MM.1S (cell line): Measurements from ENCODE around the gene TP53I13.

Experiments
- DNase-seq: peaks from one replicate; pipeline ENCODE4 v3.0.0-alpha.2; 2015
- H2AFZ ChIP-seq: fragments of 300-600 bp; sonication (generic); 2 replicates; pipeline ENCODE4 v1.6.0; 2016; ENCODE audit warnings: antibody characterized with exemption, low read length
- H3F3A ChIP-seq: fragments of 300-600 bp; sonication (generic); 2 replicates; pipeline ENCODE4 v1.6.1; 2016; ENCODE audit warnings: mild to moderate bottlenecking, antibody characterized with exemption, low read length, moderate library complexity, mixed read lengths; ENCODE audit not compliant: insufficient read depth
- H3K27ac ChIP-seq: fragments of 300-600 bp; sonication (generic); 2 replicates; pipeline ENCODE4 v1.5.1; 2016; ENCODE audit warnings: mild to moderate bottlenecking, low read length
- H3K27me3 ChIP-seq: fragments of 300-600 bp; sonication (generic); replicated peaks from 2 replicates; pipeline ENCODE4 v1.6.0; 2016; ENCODE audit warnings: low read length; ENCODE audit not compliant: insufficient read depth
- H3K36me3 ChIP-seq: fragments of 300-600 bp; sonication (generic); replicated peaks from 2 replicates; pipeline ENCODE4 v1.6.1; 2016; ENCODE audit warnings: mild to moderate bottlenecking, low read length, mixed read lengths; ENCODE audit not compliant: insufficient read depth
- H3K4me1 ChIP-seq: fragments of 300-600 bp; sonication (generic); 2 replicates; pipeline ENCODE4 v1.6.1; 2016; ENCODE audit warnings: low read length, mixed read lengths
- H3K4me2 ChIP-seq: fragments of 300-600 bp; sonication (generic); 2 replicates; pipeline ENCODE4 v1.6.0; 2016; ENCODE audit warnings: low read depth, low read length
- H3K4me3 ChIP-seq: fragments of 300-600 bp; sonication (generic); 2 replicates; pipeline ENCODE4 v1.5.1; 2016; ENCODE audit warnings: low read length, mixed read lengths
- H3K79me2 ChIP-seq: fragments of 300-600 bp; sonication (generic); 2 replicates; pipeline ENCODE4 v1.6.1; 2016; ENCODE audit warnings: mixed run types, low read length, mixed read lengths
- H3K9ac ChIP-seq: fragments of 300-600 bp; sonication (generic); 2 replicates; pipeline ENCODE4 v1.6.1; 2016; ENCODE audit warnings: low read length, mixed read lengths
- H3K9me2 ChIP-seq: fragments of 300-600 bp; sonication (generic); replicated peaks from 2 replicates; pipeline ENCODE4 v1.6.1; 2016; ENCODE audit warnings: mild to moderate bottlenecking, low read length, mixed read lengths; ENCODE audit not compliant: insufficient read depth
- H3K9me3 ChIP-seq: fragments of 300-600 bp; sonication (generic); replicated peaks from 2 replicates; pipeline ENCODE4 v1.6.1; 2016; ENCODE audit warnings: mild to moderate bottlenecking, low read length, mixed read lengths; ENCODE audit not compliant: insufficient read depth
- H4K20me1 ChIP-seq: fragments of 300-600 bp; sonication (generic); 2 replicates; pipeline ENCODE4 v1.6.1; 2016; ENCODE audit warnings: mild to moderate bottlenecking, low read length, moderate library complexity, mixed read lengths; ENCODE audit not compliant: insufficient read depth
- EZH2 ChIP-seq: fragments of 300-600 bp; sonication (generic); optimal IDR thresholded peaks from 2 replicates; pipeline ENCODE3; 2017; ENCODE audit warnings: low read depth, mild to moderate bottlenecking, antibody characterized with exemption, low read length, mixed read lengths
- EZH2phosphoT487 ChIP-seq: fragments of 300-600 bp; sonication (generic); IDR thresholded peaks from 2 replicates; pipeline ENCODE4 v1.6.1; 2018; ENCODE audit warnings: antibody characterized with exemption, low read length
- TF ChIP-seq, protein P1 (sequence below): fragments of 300-600 bp; sonication (generic); IDR thresholded peaks from 2 replicates; pipeline ENCODE4 v1.5.1; 2016; ENCODE audit warnings: antibody characterized with exemption, low read length, mixed read lengths

Gene TP53I13

DNA sequence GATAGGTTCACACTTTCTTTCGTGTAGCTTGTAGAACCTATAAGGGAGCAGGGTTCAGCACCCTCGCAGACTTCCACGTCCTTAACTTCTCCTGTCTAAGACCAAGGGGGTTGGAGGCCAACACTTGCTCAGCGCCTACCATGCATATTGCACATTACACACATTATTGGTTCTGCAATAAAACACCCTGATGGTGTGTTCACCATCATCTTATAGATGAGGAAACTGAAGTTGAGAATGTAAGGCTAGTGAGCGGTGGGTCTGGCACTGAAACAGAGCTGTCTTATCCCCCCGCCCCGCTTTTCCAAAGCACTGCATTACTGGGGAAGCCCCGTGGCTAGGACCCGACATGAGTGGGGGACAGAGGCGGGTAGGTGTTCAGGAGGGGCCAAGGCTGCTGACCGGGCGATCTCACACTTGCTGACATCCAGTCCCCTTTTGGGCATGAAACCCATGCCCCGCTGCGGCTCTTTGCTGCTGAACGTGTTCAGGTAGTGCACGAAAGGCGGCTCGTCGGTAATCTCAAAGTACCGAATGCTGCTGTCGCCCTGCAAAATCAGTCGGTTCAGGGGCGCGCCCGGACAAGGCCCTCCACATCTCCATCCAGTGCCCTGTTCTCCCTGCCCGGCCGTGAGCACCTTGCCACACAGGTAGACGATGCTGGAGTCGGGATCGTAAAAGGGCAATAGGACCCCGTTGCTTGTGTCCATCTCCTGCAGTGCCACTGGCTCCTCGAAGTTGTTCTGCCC is 48.0 kb downstream of the TP53I13 start:
- Histone ChIP-seq H3K9me3 (no peaks in the 10 kb centered on the region), H3F3A (peaks cover 11% of the 10 kb centered on the region; the same call in 1 of the 2 replicates), H3K4me2 (peak overlapping the region; percentile 99; the same call in 1 of the 2 replicates), H3K9me2 (no peaks in the 10 kb centered on the region), H3K4me3 (peak overlapping the region; percentile 46; the same call in 1 of the 2 replicates), H4K20me1 (no peaks in the 10 kb centered on the region), H3K27ac (no peak overlapping the region), H3K9ac (no peak overlapping the region), H2AFZ (no peak overlapping the region), H3K27me3 (peaks cover 11% of the 10 kb centered on the region), H3K79me2 (no peaks in the 10 kb centered on the region), H3K36me3 (no peaks in the 10 kb centered on the region), H3K4me1 (peaks cover 40% of the 10 kb centered on the region)
- TF ChIP-seq EZH2phosphoT487, result no peak
- TF ChIP-seq EZH2, result no peak
- TF ChIP-seq, protein P1, sequence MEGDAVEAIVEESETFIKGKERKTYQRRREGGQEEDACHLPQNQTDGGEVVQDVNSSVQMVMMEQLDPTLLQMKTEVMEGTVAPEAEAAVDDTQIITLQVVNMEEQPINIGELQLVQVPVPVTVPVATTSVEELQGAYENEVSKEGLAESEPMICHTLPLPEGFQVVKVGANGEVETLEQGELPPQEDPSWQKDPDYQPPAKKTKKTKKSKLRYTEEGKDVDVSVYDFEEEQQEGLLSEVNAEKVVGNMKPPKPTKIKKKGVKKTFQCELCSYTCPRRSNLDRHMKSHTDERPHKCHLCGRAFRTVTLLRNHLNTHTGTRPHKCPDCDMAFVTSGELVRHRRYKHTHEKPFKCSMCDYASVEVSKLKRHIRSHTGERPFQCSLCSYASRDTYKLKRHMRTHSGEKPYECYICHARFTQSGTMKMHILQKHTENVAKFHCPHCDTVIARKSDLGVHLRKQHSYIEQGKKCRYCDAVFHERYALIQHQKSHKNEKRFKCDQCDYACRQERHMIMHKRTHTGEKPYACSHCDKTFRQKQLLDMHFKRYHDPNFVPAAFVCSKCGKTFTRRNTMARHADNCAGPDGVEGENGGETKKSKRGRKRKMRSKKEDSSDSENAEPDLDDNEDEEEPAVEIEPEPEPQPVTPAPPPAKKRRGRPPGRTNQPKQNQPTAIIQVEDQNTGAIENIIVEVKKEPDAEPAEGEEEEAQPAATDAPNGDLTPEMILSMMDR, result no peak
- no peak for DNase-seq

DNA sequence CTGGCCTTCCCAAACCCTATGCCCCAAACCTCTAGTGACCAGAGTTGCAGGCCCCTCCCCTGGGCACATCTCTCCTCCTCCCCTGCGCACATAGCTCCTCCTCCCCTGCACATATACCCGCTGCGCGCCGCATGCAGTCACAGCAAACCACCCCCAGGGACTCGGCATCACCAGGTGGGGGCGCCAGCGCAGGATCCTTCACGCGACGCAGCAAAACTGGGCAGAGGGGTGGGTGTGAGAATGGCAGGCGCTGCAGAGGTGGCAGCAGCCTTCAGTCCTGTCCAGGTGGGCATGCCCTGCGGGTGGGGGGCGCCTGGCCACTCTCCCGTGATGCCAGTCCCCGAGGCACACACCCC is 48.6 kb downstream of the TP53I13 start:
- H4K20me1 ChIP-seq, result no peaks in the 10 kb centered on the region
- peaks cover 44% of the 10 kb centered on the region for H3K4me1 ChIP-seq
- H3K79me2 ChIP-seq, result no peaks in the 10 kb centered on the region
- no peaks in the 10 kb centered on the region for H3K9me2 ChIP-seq
- H3K9me3 ChIP-seq, result no peaks in the 10 kb centered on the region
- peak overlapping the region; percentile 92 for H3K9ac ChIP-seq
- peak; percentile 94 for DNase-seq
- H3K4me2 ChIP-seq, result peak overlapping the region; percentile 99
- H2AFZ ChIP-seq, result peak overlapping the region; percentile 89
- no peaks in the 10 kb centered on the region for H3K36me3 ChIP-seq
- TF ChIP-seq EZH2phosphoT487 (no peak), EZH2 (no peak)
- TF ChIP-seq, protein P1, result peak; percentile 94
- peaks cover 11% of the 10 kb centered on the region for H3K27me3 ChIP-seq
- H3K4me3 ChIP-seq, result peak overlapping the region; percentile 78
- H3F3A ChIP-seq, result peaks cover 12% of the 10 kb centered on the region; the same call in 1 of the 2 replicates
- peak overlapping the region; percentile 68; the same call in 1 of the 2 replicates for H3K27ac ChIP-seq

DNA sequence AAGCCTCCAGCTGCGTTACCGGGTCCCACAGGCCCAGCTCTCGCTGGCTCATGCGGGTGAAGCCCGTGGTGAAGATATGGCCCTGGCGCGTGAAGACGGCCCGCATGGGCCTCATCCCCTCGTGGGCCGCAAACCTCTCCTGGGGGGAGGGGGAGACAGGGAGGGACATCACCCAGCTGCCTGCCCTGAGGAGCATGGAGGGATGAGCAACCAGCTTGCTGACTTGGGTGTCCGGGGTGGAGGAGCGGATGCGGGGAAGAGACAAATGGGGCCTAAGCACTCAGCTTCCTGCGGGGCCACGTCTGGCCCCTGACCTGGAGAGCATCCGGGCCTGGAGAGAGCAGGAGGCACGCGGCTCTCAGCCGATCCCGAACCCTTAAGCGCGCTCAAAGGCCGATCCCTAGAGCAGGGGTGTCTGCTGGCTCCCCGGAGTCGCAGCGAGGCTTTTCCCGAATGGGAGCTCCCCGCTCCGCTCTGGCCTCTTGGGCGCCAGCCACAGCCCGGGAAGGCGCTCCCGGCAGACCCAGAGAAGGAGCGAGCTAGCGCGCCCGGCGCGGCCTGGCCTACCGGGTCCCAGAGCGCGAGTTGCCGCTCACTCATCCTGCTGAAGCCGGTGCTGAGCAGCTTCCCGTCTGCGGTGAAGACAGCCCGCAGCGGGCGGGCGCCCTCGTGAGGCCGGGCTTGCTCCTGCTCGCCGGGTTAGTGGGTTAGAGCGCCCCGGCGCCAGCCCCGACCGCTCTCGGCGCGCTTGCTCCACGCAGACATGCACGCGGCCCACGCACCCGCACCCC is 49.2 kb downstream of the TP53I13 start:
- Histone ChIP-seq H3K4me3 (peak overlapping the region; percentile 78), H4K20me1 (no peaks in the 10 kb centered on the region), H2AFZ (peak overlapping the region; percentile 89), H3K4me1 (peaks cover 44% of the 10 kb centered on the region), H3F3A (peaks cover 15% of the 10 kb centered on the region; the same call in 1 of the 2 replicates), H3K36me3 (no peaks in the 10 kb centered on the region), H3K9ac (peak overlapping the region; percentile 92), H3K27ac (peak overlapping the region; percentile 68; the same call in 1 of the 2 replicates), H3K9me2 (no peaks in the 10 kb centered on the region), H3K9me3 (no peaks in the 10 kb centered on the region), H3K4me2 (peak overlapping the region; percentile 99), H3K27me3 (peaks cover 11% of the 10 kb centered on the region), H3K79me2 (no peaks in the 10 kb centered on the region)
- TF ChIP-seq, protein P1, result peak; percentile 89
- TF ChIP-seq EZH2phosphoT487, result no peak
- peak; percentile 90 for DNase-seq
